HTERT RPE-1 (cell line): Measurements from ENCODE around the gene STAM.

Experiments used
- in situ Hi-C: fragments of 300-500 bp; cut with MboI; formaldehyde crosslinking; loops from 4 replicates; pipeline ENCODE4 v1.14.3; 2020; ENCODE audit warnings: low sequenced_read_pairs

STAM gene

DNA sequence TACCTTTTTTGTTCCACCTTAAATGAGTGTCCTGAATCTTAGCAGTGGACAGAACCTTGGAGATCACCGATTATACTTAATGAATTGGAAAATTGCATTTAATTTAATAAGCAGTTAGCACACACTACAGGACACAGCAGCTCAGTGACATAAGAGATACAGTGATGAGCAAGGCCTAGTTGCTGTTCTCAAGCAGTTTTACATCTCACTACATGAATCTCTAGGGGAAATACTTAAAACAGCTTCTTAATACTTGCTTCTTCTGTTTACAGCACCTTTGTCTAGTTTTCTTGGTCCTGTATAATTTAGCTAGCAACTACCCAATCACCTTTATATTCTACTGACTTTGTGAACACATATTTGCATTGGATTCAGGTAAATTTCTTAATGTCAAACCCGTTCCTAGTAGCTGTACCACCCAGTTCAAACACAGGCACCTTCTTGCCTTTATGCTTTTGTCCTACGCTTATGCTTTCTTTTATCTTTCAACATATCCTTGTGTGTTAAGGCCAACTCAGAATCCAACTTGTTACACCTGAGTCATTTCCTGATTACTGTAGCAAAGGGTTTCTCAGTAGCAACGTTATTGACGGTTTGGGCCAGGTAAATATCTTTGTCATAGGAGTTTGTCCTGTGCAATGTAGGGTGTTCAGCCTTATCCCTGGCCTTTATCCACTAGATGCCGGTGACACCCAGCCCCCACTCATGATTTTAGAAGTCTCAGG lies 1.8 kb downstream of the STAM start:
- in situ Hi-C loops = no loop called here

GRCh38 chr10:17647326-17647725 lies 3.4 kb downstream of the STAM start:
- in situ Hi-C loops = no loop called here

DNA sequence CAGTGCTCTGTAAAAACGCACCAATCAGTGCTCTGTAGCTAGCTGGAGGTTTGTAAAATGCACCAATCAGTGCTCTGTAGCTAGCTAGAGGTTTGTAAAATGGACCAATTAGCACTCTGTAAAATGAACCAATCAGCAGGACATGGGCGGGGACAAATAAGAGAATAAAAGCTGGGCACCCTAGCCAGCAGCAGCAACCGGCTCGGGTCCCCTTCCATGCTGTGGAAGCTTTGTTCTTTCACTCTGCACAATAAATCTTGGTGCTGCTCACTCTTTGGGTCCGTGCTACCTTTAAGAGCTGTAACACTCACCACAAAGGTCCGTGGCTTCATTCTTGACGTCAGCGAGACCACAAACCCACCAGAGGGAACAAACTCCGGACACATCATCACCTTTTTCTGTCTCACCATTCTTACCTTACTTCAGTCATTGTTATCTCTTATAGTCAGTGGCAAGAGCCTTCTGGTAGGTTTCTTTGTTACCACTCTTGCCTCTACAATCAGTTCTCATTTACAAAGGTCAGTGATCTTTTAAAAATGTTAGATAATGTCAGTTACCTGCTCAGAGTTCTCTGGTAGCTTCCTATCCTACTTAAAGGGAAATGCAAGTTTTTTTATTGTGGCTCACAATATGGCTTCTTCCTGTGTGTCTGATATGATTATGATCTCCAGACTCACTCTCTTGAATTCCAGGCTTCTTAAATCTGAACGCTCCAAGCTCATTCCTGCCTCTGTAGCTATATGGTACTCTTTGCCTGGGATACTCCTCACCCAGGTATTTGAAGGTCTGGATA lies 4.5 kb downstream of the STAM start:
- in situ Hi-C loops = no loop called here

GRCh38 chr10:17649052-17649451 lies 5.1 kb downstream of the STAM start:
- in situ Hi-C loops = no loop called here

DNA sequence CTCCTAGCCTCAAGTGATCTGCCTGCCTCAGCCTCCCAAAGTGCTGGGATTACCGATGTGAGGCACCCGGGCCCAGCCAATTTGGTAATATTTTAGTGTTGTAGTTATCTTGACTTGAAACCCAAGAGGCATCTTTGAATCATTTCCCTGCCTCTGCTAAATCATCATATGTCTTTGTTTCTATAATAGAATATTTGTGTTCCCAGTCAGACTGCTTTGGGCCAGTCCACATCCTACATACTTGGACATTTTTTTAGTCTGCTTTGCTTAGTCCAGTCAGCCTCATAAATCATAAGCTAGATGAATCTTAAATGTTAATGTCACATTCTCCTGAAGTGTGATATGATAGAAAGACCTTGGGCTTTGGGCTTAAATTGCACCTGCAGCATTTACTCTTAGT lies 5.9 kb downstream of the STAM start:
- in situ Hi-C loops = no loop called here

GRCh38 chr10:17650416-17650815 lies 6.5 kb downstream of the STAM start:
- in situ Hi-C loops = no loop called here

GRCh38 chr10:17651896-17652295 lies 7.9 kb downstream of the STAM start:
- in situ Hi-C loops = no loop called here

DNA sequence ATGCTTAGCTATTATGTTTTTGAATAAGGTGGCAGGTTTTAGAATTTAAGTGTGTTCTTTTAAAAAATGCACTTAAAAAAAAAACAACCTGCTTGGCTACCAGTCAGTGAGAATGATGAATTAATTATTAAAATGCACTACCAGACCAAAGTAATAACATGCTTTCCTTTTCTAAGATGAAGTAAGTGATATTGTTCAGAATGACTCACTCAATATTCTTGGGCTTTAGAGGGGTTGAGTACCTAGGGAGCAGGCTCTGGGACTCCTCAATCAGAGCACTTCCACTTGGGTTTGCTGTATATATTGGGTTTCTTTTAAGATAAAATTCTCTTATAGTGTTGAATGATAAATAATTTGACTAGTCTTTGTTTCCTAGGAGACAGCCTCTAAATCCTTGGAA lies 8.6 kb downstream of the STAM start:
- in situ Hi-C loops = no loop called here

DNA sequence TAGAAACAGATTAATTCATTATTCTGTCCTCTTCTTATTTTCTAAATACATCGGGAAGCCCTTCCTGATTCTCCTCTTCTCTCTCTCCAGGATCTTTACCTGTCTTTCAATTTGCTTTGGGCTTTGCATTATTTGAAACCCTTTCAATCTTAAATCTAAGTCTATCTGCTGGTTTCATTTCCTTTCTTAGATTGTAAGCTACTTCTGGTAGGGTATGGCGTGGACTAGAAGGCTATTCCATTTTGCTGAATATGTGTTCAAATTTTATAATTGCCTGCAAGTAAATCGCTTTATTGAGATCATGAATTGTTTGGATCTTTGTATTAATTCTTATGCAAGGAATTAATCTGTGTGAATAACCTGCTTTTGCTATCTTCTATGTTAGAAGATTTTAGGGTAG lies 11.1 kb downstream of the STAM start:
- in situ Hi-C loops = no loop called here

- in situ Hi-C loops = no loop called here
Observed at GRCh38 chr10:17655567-17656146, 11.7 kb downstream of the STAM start.

DNA sequence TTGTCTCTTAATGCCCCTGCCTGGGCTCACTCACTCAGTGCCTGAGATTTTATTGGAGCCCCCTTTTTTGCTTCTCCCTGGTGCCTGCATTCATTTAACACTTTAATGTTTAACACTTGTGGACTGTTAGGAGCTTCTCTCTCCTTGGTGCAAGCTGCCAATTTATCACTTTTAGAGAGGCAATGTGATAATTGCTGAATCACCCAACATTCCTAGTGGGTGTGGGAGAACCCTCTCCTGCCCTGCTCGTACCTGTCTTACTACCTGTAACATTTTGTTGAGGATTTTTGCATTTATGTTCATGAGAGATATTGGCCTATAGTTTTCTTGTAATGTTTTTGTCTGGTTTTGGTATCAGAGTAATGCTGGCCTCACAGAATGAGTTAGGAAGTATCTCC lies 13.2 kb downstream of the STAM start:
- in situ Hi-C loops = no loop called here

- in situ Hi-C loops = no loop called here
Observed at GRCh38 chr10:17659365-17659764, 15.4 kb downstream of the STAM start.

GRCh38 chr10:17660921-17661320 lies 17.0 kb downstream of the STAM start:
- in situ Hi-C loops = no loop called here

DNA sequence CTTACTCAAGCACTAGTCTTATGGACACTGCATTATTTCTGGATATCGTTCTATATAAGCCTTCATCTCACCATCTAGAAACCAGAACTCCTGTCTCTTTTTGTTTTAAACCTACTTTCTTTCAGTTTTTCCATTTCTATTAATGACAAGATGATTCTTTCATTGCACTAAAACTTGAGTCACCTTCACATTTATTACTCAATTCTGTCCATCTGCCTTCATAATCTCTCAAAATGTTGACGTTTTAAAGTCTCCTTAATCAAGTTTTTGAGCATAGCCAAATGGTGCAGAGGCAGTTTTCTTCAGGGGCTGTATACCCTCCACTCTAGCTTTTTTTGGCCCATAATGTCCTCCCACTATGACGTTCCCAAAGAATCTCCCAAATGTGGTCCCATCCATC lies 17.6 kb downstream of the STAM start:
- in situ Hi-C loops = no loop called here

GRCh38 chr10:17662193-17663138 lies 18.5 kb downstream of the STAM start:
- in situ Hi-C loops = no loop called here

DNA sequence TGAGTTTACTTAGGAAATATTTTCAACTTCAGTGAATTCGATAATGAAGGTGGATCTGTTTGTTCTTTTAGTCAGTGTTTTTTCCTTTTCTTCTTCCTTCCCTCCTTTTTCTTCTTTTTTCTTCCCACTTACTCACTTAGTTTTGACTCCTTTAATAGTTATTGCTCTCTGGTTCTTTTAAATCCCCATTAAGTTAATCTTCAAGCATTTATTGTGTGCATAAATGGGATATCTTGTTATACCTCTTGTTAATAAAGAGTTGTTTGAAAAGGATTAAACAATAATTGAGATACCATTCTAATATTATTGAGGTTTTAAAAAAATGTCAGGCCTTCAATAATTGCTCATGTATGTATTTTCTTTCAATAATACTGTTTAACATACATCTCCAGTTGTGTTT lies 19.5 kb downstream of the STAM start:
- in situ Hi-C loops = no loop called here

GRCh38 chr10:17665747-17666146 lies 21.8 kb downstream of the STAM start:
- in situ Hi-C loops = no loop called here

DNA sequence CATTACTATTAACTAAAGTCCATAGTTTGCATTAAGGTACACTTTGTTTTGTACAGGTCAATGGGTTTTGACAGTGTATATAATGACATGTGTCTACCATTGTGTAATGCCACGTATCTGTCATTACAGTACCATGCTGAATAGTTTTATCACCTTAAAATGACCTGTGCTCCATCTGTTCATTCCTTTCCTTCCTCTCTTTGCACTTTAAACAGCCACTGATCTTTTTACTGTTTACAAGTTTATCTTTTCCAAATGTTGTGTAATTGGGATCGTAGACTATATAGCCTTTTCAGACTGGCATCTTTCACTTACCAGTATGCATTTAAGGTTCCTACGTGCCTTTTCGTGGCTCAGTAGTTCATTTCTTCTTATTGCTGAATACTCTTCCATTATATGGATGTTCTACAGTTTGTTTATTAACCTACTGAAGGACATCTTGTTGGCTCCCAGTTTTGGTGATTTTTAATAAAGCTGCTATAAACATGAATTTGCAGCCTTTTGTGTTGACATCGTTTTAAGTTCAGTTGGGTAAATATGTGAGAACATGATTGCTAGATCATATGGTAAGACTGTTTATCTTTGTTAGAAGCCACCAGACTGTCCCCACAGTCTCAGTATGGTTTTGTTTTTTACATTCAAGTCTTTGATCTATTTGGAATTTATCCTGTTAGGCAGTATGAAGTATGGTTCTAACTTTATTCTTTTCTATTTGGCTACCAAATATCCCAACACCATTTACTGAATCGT lies 24.7 kb downstream of the STAM start:
- in situ Hi-C loops = no loop called here

GRCh38 chr10:17669185-17669872 lies 25.4 kb downstream of the STAM start:
- in situ Hi-C loops = no loop called here

DNA sequence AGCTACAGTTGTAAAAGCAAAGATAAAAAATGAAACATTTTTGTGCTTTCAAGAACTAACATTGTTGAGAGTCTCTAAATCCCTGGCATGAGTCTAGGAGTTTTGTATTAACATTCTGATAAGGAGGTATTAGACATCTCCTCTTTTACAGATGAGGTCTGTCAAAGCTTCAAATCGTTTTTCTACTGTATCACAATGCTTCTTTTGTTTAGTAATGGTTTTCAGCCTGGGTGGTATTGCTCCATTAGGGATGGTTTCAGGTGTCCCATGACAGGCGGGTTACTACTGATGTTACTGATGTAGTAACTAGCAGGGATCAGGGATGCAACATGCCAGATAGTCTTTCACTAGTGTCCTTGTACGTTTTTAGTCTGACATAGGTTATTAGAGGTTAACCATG lies 27.4 kb downstream of the STAM start:
- in situ Hi-C loops = no loop called here
